Ascending aorta (tissue), 2 donors: ENCODE results near the gene RSAD1. TPM values are rescaled to one million over a fixed set of nuclear protein-coding genes. Genes with fewer than 3 reads are reported as not detected.

ENCODE experiments used
- DNase-seq, 2 donors: peaks; one replicate each; pipeline ENCODE4 v3.0.0-alpha.2; 2019; ENCODE audit warnings: low spot score in 2 of 2
- H3K27ac ChIP-seq, 2 donors: fragments of 200-600 bp; sonication (generic); one replicate each; pipeline ENCODE4 v1.5.1; 2016 to 2017; ENCODE audit warnings: mild to moderate bottlenecking in 1 of 2
- H3K27me3 ChIP-seq: fragments of 200-600 bp; sonication (generic); one replicate; pipeline ENCODE4 v1.5.1; 2017
- H3K36me3 ChIP-seq, 2 donors: fragments of 200-600 bp; sonication (generic); one replicate each; pipeline ENCODE4 v1.5.1; 2016
- H3K4me1 ChIP-seq, 2 donors: fragments of 200-600 bp; sonication (generic); one replicate each; pipeline ENCODE4 v1.5.1; 2016 to 2017; ENCODE audit warnings: mild to moderate bottlenecking in 1 of 2
- H3K4me3 ChIP-seq, 2 donors: fragments of 200-600 bp; sonication (generic); one replicate each; pipeline ENCODE4 v1.5.1; 2016 to 2017; ENCODE audit warnings: mild to moderate bottlenecking in 1 of 2
- H3K9me3 ChIP-seq, 2 donors: fragments of 200-600 bp; sonication (generic); one replicate each; pipeline ENCODE4 v1.5.1; 2016
- intact Hi-C: fragments of 100-400 bp; cut with DNase I; formaldehyde crosslinking; loops from one replicate; pipeline ENCODE4 v1.15.1; 2023
- total RNA-seq: library from RNA; depleted of rRNA; stranded (reverse); fragments of >200 nt; gene quantifications from one replicate; pipeline ENCODE4 v1.1.0, GENCODE V29; 2016
- TF ChIP-seq, protein P1 (sequence below), 3 experiments: fragments of 200-600 bp in 2 of 3; fragments of 450-650 bp in 1 of 3; sonication (generic) in 2 of 3; IDR thresholded peaks; one replicate each; pipeline ENCODE4 v1.5.1; 2016 to 2019; ENCODE audit warnings: antibody characterized with exemption in 3 of 3, mild to moderate bottlenecking in 1 of 3, moderate library complexity in 1 of 3

The RSAD1 gene
- total RNA-seq, 1 donor from 2014 or later = 36.7 TPM

DNA sequence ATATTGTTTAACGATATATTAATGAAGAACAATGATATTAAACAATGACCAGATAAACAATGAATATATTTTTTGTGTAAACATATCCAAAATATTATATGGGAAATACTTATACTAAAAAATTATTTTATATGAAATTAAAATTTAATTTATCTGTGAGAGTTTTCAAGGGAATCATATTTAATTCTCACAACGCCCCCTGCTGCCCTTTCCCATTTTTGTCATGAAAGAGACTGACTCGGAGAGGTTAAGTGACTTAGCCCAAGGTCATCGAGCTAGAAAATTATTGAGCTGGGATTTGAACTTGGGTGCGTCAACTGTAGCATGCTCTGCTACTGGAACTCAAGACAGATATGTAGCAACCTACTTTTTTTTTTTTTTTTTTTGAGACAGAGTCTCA, 22.4 kb downstream of the RSAD1 start:
- Histone ChIP-seq H3K36me3 (no peaks in the 10 kb centered on the region), H3K27me3 (no peaks in the 10 kb centered on the region), H3K4me3 (no peak overlapping the region), H3K27ac (no peak overlapping the region), H3K9me3 (no peaks in the 10 kb centered on the region), H3K4me1 (no peaks in the 10 kb centered on the region)
- intact Hi-C loops = no loop called here
- TF ChIP-seq, protein P1, sequence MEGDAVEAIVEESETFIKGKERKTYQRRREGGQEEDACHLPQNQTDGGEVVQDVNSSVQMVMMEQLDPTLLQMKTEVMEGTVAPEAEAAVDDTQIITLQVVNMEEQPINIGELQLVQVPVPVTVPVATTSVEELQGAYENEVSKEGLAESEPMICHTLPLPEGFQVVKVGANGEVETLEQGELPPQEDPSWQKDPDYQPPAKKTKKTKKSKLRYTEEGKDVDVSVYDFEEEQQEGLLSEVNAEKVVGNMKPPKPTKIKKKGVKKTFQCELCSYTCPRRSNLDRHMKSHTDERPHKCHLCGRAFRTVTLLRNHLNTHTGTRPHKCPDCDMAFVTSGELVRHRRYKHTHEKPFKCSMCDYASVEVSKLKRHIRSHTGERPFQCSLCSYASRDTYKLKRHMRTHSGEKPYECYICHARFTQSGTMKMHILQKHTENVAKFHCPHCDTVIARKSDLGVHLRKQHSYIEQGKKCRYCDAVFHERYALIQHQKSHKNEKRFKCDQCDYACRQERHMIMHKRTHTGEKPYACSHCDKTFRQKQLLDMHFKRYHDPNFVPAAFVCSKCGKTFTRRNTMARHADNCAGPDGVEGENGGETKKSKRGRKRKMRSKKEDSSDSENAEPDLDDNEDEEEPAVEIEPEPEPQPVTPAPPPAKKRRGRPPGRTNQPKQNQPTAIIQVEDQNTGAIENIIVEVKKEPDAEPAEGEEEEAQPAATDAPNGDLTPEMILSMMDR (IDR thresholded peaks at IDR 0.05) = peak in 1 of 3 experiments; percentile 14
- DNase-seq = no peak

- no peak for DNase-seq
- TF ChIP-seq, protein P1 (IDR thresholded peaks at IDR 0.05) = no peak
- no peaks in the 10 kb centered on the region for H3K27me3 ChIP-seq
- H3K36me3 ChIP-seq = no peaks in the 10 kb centered on the region
- H3K4me1 ChIP-seq = no peaks in the 10 kb centered on the region
- no peak overlapping the region for H3K27ac ChIP-seq
- H3K4me3 ChIP-seq = no peak overlapping the region
- intact Hi-C loops = no loop called here
- no peaks in the 10 kb centered on the region for H3K9me3 ChIP-seq
These were observed 23.8 kb downstream of the RSAD1 start for GRCh38 chr17:50502301-50502990.

- TF ChIP-seq, protein P1 (IDR thresholded peaks at IDR 0.05) = no peak
- Histone ChIP-seq H3K9me3 (no peaks in the 10 kb centered on the region), H3K4me3 (no peak overlapping the region), H3K36me3 (no peaks in the 10 kb centered on the region), H3K27ac (no peak overlapping the region), H3K4me1 (peaks cover 3 to 4% of the 10 kb centered on the region in 2 donors), H3K27me3 (no peaks in the 10 kb centered on the region)
- intact Hi-C loops = no loop called here
- no peak for DNase-seq
These were observed 27.0 kb downstream of the RSAD1 start for GRCh38 chr17:50505591-50506130.

DNA sequence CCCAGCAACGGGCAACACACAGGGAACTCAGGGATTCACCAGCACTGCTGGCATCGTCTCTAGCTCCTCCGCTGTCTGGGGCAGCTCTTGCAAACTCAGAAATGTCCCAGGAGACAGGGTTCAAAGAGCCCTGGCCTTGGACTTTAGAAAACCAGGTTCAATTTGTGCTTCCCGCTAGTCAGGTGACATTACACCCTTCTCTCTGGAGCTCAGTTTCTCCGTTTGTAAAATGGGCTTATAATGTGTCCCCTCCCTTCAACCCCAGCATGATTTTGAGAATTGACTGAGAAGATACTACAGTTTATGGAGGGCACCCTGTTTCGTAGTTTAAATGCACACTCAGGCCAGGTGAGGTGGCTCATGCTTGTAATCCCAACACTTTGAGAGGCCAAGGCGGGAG, 27.6 kb downstream of the RSAD1 start:
- H3K4me1 ChIP-seq = peaks cover 3 to 4% of the 10 kb centered on the region in 2 donors
- intact Hi-C loops = no loop called here
- no peaks in the 10 kb centered on the region for H3K36me3 ChIP-seq
- DNase-seq = no peak
- no peak overlapping the region for H3K4me3 ChIP-seq
- H3K27me3 ChIP-seq = no peaks in the 10 kb centered on the region
- no peaks in the 10 kb centered on the region for H3K9me3 ChIP-seq
- TF ChIP-seq, protein P1 (IDR thresholded peaks at IDR 0.05) = no peak
- no peak overlapping the region for H3K27ac ChIP-seq

GRCh38 chr17:50507871-50508572, 29.4 kb downstream of the RSAD1 start, which contains the start of gene MYCBPAP:
MYCBPAP (plus strand) TSS chr17:50508439; CDS start chr17:50508675, 236 bp downstream.
- TF ChIP-seq, protein P1 (IDR thresholded peaks at IDR 0.05) = no peak
- intact Hi-C loops = loop anchor here (2.0 kb wide), 1 partner anchor 29 kb away; the partner anchor contains the start of gene RSAD1
- peak within 1 kb of the TSS; percentile 28 to 80 for H3K27ac ChIP-seq

More at GRCh38 chr17:50507871-50508572, 29.4 kb downstream of the RSAD1 start, which contains the start of gene MYCBPAP:
- Histone ChIP-seq H3K4me3 (peak within 1 kb of the TSS; percentile 71 to 80), H3K36me3 (no peaks in the 10 kb centered on the region), H3K4me1 (peaks cover 3 to 4% of the 10 kb centered on the region in 2 donors), H3K9me3 (no peaks in the 10 kb centered on the region), H3K27me3 (no peaks in the 10 kb centered on the region)
- DNase-seq = peak; percentile 31 to 92
